UCSD-AML1 (cell line): ENCODE data around the gene GRM2.
A peak's percentile ranks its signal among the peaks of the same experiment; 100 is the strongest.

Source experiments
- DNase-seq: peaks from one replicate; lab custom pipeline; 2025; ENCODE audit not compliant: unreplicated experiment; lab: John Stamatoyannopoulos, UW

The GRM2 gene

DNA sequence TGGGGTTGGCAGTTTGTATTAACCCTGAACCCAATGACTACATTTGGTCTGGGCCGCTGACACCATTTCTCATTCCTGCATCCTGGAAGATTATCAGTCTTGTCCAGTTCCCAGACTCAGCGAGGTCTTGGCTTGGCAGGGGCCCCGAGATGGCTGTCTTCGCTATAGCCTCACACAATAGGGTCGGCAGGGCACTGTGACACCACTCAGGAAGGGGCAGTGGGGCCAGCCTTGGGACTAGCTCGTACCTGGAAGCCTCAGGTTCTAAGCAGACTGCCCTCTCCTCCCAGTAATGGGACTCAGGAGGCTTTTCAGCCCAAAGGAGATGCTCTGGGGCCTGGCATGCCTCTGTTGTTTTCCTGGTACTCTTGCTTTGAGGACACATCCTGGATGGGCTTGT lies 26.7 kb upstream of the GRM2 start:
- DNase-seq, result no peak

DNA sequence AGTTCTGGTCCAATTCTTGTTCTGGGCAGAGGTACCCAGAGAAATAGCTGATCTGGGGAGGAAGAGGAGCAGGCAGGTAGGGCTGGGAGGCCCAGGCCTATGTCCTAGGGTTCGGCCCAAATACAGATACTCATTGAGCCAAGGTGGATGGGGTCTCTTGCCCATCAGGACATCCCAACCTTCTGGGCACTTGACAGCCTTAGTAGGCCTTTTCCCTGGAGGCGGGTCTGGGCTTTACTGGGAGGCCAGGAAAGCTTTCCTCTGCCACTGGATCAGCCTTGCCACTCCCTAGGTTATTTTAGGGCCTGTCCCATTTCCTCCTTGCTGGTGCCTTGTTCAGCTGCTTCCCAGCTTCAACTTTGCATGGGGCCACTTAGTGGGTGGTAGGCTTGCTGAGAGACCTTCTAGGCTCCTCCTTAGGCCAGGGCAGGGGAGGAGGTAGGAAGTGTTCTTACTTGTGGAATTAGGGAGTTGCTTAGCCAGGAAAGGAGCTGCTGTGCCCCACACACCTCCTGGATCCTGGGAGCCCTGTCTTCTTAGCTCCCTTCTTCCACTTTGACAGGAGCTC lies 26.1 kb upstream of the GRM2 start:
- peak; percentile 49 for DNase-seq

DNA sequence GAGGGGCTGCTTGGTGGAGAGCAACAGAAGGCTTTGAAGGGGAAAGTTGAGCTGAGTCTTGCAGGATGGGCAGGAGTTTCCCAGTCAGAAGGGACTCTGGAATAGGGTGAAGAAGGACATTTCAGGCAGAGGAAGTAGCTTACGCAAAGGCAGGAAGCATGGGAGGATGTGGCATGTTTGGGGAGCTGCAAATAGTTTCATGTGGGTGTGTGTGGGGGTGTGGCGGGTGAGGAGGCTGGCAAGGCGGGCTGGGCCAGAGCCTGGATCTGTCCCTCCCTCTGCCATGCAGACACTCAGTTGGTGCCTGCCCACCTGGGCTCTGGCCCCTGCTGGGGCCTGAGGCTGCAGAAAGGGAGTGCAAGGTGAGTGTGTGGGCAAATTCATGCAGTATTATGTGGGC lies 25.4 kb upstream of the GRM2 start:
- peak; percentile 79 for DNase-seq

DNA sequence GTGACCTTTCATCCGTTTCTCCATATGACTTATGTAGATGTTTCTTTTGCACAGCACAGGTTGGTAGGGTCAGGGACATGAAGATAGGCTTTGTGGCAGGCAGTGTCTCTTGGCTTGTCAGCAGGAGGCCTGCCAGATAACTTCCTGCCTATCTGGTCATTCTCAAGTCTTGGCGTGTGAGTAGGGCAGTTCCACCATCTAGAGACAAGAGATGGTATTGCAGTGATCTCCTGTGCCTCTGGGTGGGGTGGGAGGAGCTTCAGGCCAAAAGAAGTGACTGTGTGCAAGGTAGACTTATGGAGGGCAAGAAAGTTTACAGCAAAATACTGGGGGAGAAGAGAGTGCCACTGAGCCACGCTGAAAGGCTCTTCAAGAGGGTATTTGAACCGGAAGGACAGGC lies 24.8 kb upstream of the GRM2 start:
- peak; percentile 68 for DNase-seq

DNA sequence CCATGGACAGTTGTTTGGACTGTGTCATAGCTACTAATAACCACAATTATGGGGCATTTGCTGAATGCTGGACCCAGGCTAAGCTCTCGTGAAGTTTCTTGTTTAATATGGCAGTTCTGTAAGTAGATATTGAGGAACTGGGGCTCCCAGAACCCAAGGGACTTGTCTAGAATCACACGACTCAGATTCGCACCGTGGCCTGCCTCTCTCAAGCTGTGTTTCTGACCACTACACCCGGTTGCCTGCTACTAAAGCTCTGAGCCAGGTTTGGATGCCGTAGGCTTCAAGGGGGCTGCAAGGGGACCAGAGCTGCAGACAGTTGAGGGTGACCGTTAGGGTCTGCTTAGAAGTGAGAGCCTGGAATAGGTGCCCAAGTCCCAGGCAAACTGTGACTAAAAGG lies 24.3 kb upstream of the GRM2 start:
- no peak for DNase-seq

DNA sequence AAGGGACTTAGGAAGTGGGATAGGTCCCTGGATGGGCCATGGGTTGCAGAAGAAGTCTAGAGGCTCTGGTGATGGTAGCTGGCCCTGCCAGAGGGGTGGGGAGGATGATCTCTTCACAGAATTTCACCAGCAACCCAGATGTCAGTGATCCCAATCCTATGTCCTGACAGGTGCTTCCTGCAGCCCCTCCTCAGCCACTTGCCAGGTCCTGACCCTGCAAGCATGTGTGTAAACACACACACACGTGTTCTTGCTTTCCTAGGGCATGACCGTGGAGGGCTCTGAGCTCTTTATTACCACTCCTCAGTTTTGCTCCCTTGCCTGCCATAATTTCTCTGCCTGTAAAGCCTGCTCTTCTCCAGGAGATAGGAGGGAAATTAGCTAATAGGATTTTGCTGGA lies 23.3 kb upstream of the GRM2 start:
- DNase-seq, result no peak

DNA sequence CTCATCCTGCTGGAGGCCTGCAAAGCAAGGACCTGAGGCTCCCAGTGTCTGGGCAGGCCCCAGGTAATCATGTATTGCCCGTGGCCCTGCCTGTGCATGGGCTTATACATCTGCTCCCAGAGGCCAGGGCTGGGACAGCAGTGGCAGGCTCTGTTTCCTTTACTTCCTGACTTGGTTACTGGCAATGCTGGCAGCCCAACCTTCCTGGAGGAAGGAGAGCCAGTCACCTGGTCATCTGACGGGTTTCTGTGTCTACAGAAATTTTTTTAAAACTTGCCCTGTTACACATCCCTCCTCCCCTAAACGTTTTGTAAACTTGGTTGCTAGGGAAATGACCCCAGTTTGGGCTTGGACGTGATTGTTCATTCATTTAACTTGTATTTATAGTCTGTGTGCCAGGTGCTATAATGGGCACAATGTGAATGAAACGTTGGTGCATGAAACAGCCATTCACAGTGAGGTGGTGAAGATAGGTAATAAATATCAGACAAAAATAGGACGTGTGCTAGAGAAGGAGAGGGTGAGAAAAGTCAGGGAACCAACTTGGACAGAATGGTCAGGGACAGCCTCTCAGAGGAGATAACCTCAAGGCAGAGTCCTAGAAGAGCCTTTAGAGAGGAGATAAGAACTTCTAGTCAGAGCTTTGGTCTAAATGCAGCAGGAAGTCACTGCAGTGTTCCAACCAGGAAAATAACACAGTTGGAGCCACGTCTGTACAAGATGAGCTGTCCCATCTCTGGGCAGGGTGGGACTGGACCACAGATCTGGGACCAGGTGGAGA lies 21.7 kb upstream of the GRM2 start:
- peak; percentile 51 for DNase-seq

DNA sequence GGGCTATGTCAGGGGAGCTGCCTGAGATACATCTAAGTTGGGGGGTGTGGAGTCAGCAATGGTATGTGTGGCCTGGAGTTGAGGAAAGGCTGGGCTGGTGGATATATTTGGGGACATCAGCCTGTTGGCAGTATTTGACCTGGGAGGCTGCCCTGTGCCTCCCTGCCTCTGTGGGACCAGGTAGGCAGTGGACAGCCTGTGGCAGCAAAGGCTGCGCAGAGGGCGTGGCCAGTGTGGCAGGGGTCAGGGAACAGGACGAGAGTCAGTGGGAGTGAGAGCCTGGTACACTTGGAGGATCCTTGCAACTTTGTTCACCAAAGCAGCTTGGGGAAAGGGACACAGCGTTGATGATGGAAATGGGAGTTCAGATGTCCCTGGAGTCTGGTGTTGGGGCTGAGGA lies 20.8 kb upstream of the GRM2 start:
- no peak for DNase-seq

DNA sequence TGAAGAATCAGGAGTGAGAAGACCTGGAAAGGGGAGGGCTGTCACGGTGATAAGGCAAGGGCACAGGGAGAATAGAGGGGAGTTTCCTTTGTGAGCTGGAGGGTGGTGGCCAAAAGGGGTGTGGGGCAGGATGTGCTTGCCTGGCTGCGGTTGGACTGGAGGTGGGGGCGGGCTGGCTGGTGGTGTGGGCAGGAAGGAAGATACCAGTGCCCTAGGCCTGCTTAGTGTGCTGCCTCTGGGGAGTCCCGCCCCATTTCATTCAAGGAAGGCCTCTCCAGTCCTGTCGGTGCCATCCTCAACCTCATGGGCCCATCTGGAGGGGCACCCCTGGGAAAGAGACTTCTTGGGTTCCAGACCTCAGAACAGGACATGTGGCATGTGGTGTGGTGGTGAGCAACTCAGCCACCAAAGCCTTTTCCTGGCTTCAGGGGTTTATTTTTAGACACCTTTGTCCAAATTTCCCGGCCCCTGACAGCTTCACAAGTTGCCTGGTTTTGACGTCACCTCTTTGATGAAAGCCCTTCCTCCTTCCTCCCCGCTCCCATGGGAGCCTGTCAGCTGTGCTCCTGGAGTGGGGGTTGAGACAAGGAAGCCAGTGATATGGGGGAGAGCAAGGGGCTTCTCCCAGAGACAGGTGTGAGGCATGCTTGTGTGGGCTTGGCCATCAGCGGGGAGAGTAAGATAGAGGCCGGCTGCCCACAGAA lies 20.2 kb upstream of the GRM2 start:
- peak; percentile 93 for DNase-seq

DNA sequence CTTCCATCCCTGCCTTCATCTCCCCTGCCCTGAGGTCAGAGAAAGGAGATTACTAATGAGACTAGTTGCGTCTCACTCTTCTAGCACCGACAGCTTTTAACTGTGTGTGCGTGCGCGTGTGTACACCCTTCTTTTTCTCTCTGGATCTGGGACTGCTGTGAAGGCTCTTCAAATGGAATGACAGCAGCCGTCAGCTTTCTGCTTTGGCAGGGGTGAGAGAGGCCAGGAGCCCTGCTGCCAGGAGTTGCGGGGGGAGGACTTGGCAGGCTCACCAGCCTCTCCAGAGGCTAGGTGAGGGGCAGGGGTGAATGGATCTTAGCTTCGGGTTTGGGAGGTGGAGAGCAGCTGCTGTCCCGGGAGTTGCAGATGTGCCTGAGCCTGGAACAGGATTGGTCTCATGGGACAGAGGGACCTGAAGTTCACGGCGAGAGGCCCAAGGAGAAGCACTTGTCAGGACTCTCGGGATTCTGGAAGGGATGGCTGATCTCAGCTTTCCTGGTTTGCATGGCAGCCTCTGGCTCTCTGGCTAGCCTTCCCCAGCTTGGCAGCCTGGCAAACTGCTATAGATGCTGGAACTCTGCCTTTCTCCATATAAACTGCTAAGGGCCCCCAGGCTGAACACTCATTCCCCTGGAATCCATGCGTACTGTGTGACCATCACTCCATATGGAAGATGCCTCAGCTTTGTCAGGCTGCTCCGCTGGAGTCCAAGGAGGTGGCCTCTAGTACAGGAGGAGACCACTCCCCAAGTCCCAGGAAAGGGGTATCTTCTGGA lies 19.2 kb upstream of the GRM2 start:
- DNase-seq, result no peak

DNA sequence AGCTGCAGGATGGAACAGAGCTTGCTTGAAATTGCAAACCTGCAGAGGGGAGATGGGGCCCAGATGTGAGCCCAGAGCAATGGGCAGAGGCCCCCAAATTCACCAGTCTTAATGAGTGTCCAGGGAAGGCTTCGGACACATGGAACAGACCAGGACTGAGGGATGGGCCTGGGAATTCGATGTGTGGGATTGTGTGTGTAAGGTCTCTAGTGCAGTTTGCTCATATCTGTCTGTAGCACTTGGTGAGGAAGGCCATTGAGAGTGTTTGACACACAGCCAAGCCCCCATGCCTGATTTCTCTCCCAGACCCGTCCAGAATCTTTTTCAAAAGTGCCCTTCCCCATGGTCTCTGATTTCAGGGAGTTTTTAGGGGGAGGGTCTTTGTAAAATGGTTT lies 18.7 kb upstream of the GRM2 start:
- DNase-seq, result no peak

DNA sequence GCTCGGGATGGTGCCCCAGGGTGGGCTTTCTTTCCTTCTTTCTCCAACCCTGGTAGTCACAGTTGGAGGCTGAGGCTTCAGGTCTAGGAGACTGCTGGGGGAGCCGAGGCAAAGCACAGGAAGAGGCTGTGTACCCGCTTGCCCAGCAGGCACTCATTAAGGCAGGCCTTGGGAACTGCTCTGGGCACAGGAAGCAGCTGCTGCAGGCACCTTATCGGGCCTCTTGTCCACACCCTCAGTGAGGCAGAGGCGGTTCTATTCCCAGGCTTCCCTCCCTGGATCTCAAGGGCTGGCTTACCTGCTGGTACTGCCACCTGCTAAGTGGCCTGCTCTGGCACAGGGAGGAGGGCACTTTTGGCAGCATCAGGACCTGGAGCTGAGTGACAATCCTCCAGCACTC lies 15.8 kb upstream of the GRM2 start:
- DNase-seq, result no peak

DNA sequence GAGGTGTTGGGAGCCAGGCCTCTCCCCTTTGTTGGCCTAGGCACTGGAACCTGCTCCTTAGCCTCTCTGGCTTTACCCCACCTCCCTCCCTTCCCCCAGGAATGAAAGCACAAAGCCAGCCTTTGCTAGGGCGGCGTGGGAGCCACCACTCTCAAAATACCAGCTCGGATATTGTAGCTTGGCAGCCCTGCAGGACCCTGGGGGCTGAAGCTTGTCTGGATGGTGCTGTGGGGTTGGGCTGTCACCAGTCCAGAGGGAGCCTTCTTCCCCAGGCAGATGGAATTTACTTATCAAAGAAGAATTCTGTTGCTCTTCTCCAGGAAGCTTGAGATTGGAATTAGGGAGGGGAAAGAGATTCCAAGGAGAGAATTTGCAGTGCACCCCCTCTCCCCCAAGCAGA lies 14.9 kb upstream of the GRM2 start:
- no peak for DNase-seq

DNA sequence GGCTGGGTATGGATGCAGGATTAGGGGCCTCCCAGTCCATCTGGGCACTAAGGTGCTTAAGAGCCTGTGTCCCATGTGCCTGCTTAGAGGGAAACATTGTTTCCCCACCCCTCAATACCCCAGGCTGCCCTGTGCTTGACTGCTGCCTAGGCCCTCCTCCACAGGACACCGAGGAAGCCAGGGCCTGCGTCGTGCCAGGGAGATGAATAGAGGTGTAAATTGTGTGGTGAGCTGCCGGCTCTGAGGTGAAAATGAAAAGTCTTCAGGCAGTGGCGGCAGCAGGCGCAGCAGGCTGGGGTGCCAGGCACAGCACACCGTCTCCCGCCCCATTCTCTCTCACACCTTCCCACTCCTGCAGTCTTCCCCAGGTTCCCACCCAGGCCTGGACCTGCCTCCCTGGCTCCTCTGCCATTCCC lies 13.9 kb upstream of the GRM2 start:
- no peak for DNase-seq

DNA sequence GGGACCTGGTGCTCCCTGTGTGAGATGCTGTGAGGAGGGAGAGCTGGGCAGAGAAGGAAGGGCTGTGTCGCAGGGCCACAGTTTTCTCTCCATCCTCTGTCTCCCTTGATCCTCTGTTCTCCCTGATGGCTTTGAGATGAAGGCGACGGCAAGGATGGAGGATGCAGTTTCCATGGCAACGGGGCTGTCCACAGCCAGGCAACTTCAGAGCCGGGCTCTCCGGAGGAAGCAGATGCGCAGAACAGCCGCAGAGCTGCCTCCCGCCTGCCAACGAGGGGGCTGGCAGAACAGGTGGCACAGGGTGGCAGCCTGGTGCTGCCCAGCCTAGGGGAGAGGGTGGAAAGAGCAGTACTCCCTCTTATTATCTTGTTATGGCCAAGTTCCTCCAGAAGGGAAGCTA lies 9.9 kb upstream of the GRM2 start:
- DNase-seq, result no peak

DNA sequence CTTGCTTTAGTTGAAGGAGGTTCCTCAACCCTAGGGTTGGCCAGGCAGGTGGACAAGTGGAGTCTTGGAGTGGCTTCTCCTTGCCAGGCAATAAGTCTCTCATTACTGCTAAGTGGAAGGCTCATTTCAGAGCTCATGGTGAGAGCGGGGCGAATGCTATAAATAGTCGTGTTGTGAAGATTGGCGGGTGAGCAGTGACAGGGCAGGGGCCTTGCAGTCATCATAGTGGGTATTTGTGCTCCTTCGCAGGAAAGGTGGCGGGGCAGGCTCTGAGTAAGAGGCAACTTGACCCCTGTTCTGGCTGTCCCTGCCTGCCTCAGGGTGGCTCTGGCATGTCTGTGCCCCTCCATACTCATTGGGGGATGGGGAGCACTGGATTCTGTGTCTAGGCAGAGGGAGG lies 8.7 kb upstream of the GRM2 start:
- DNase-seq, result no peak

DNA sequence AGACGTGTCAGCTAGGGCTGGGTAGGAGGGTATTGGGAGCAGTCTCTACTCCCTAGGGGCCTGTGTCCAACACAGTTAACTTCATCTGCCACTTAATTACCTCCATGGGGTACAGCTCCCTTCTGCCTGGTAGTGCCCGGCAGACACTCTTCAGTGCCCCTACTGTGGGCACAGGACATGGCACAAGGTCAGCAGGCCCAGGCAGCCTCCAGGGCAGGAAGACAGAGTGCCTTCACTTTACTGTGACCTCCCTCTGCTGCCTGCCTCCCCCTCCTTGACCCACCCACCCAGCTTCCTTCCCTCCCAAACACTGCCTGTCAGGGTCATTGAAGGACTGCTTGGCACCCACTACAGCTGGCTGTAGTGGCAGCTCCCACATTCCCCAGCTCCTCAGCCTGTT lies 6.5 kb upstream of the GRM2 start:
- no peak for DNase-seq

DNA sequence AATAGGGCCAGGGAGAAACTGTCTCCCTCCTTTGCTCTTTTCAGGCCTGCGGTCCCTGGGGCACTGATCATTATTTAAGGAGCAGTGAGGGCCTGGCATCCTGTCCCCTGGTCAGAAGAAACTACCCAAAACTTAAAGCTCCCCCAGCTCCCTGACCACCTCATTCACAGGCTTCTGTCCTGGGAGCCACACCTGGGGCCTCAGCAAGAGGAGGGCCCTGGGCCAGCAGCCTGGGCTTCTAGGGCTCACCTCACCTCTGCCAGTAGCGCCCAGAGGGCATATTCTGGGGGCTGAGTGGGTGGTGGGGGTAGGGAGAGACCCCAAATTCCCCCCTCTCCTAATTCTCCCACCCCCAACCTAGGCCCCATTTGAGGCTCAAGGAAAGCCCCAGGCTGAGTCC lies 4.7 kb upstream of the GRM2 start:
- no peak for DNase-seq

DNA sequence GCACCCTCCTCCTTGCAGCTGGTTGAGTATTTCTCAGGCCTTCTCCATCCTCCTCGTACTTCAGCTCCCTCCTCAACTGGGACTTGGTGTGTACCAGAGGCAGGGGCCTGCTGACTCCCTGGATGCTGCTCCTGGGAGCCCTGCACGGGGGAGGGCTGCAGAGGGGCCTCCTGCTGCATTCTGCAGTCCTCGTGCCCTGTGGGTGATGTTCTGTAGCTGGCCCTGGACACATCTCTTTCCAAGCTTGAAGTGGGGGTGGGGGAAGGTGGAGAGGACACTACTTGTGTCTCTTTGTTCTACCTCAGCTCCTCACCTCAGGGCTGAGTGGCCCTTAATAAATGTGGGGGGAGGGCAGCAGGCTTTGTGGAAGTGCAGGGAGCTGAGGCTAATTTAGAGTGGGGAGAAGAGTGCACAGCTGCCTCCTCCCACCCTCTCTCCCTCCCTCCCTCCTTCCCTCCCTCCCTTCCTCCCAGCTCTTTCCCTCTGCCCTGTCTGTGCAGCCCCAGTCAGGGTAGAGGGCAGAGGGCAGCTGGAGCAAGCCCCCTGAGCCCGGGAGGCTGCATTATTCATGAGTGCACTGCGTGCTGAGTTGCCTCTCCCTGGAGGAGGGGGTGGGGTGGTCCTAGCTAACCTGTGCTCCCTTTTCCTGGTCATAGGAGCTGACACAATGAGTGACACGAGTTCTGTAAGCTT lies 3.7 kb upstream of the GRM2 start:
- DNase-seq, result no peak

DNA sequence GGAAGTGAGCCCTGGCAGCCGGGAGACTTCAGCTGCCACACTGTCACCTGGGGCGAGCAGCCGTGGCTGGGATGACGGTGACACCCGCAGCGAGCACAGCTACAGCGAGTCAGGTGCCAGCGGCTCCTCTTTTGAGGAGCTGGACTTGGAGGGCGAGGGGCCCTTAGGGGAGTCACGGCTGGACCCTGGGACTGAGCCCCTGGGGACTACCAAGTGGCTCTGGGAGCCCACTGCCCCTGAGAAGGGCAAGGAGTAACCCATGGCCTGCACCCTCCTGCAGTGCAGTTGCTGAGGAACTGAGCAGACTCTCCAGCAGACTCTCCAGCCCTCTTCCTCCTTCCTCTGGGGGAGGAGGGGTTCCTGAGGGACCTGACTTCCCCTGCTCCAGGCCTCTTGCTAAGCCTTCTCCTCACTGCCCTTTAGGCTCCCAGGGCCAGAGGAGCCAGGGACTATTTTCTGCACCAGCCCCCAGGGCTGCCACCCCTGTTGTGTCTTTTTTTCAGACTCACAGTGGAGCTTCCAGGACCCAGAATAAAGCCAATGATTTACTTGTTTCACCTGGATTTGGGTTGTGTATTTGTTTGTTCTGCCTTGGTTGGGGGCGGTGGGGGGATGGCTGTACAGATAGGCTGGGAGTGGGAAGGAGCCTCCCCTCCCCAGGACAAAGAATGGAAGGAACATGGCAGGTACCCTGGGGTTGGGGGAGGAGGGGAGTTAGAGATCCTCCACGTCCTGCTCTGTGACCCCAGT lies 2.9 kb upstream of the GRM2 start:
- DNase-seq, result no peak
